ENCODE measurements around the gene BTG2.
"Not testable (repeated sequence)": the region's sequence is repeated elsewhere in the genome, so short reads cannot be mapped to it uniquely, and the experiment has no call there.

BTG2 gene

GRCh38 chr1:203302456-203302855 is 2.9 kb upstream of the BTG2 start:
- no peak overlapping the region for H3K9ac ChIP-seq (ENCODE audit: low read length)
- H3K27me3 ChIP-seq (ENCODE audit: control insufficient read depth, insufficient read depth, low read length) = no peaks in the 10 kb centered on the region
- no peak overlapping the region for H3K4me3 ChIP-seq (ENCODE audit: low read length)
- peaks cover 20% of the 10 kb centered on the region for H3K4me1 ChIP-seq (ENCODE audit: control insufficient read depth, insufficient read depth, low read length)
- H3K9me3 ChIP-seq (ENCODE audit: control insufficient read depth, low read length) = no peaks in the 10 kb centered on the region
- H3K36me3 ChIP-seq (ENCODE audit: control insufficient read depth, insufficient read depth, low read length) = peaks cover 13% of the 10 kb centered on the region

GRCh38 chr1:203302894-203303293 is 2.4 kb upstream of the BTG2 start:
- H3K9me3 ChIP-seq (ENCODE audit: control insufficient read depth, low read length) = no peaks in the 10 kb centered on the region
- peaks cover 24% of the 10 kb centered on the region for H3K4me1 ChIP-seq (ENCODE audit: control insufficient read depth, insufficient read depth, low read length)
- H3K27me3 ChIP-seq (ENCODE audit: control insufficient read depth, insufficient read depth, low read length) = no peaks in the 10 kb centered on the region
- H3K4me3 ChIP-seq (ENCODE audit: low read length) = no peak overlapping the region
- peaks cover 16% of the 10 kb centered on the region for H3K36me3 ChIP-seq (ENCODE audit: control insufficient read depth, insufficient read depth, low read length)
- H3K9ac ChIP-seq (ENCODE audit: low read length) = no peak overlapping the region

GRCh38 chr1:203304391-203304918 is 864 bp upstream of the BTG2 start:
- no peaks in the 10 kb centered on the region for H3K9me3 ChIP-seq (ENCODE audit: control insufficient read depth, low read length)
- H3K9ac ChIP-seq (ENCODE audit: low read length) = peak overlapping the region; percentile 96
- H3K4me3 ChIP-seq (ENCODE audit: low read length) = peak overlapping the region; percentile 57
- H3K36me3 ChIP-seq (ENCODE audit: control insufficient read depth, insufficient read depth, low read length) = peaks cover 30% of the 10 kb centered on the region
- H3K4me1 ChIP-seq (ENCODE audit: control insufficient read depth, insufficient read depth, low read length) = peaks cover 32% of the 10 kb centered on the region
- H3K27me3 ChIP-seq (ENCODE audit: control insufficient read depth, insufficient read depth, low read length) = no peaks in the 10 kb centered on the region

GRCh38 chr1:203305809-203306088 is 430 bp downstream of the BTG2 start:
- Histone ChIP-seq H3K27me3 (ENCODE audit: control insufficient read depth, insufficient read depth, low read length) (no peaks in the 10 kb centered on the region), H3K9ac (ENCODE audit: low read length) (peak overlapping the region; percentile 100), H3K36me3 (ENCODE audit: control insufficient read depth, insufficient read depth, low read length) (peaks cover 30% of the 10 kb centered on the region), H3K4me3 (ENCODE audit: low read length) (peak overlapping the region; percentile 96), H3K9me3 (ENCODE audit: control insufficient read depth, low read length) (no peaks in the 10 kb centered on the region), H3K4me1 (ENCODE audit: control insufficient read depth, insufficient read depth, low read length) (peaks cover 39% of the 10 kb centered on the region)

GRCh38 chr1:203306089-203306964 is 1.0 kb downstream of the BTG2 start:
- Histone ChIP-seq H3K36me3 (ENCODE audit: control insufficient read depth, insufficient read depth, low read length) (peaks cover 30% of the 10 kb centered on the region), H3K4me3 (ENCODE audit: low read length) (peak overlapping the region; percentile 96), H3K9ac (ENCODE audit: low read length) (peak overlapping the region; percentile 100), H3K9me3 (ENCODE audit: control insufficient read depth, low read length) (no peaks in the 10 kb centered on the region), H3K27me3 (ENCODE audit: control insufficient read depth, insufficient read depth, low read length) (no peaks in the 10 kb centered on the region), H3K4me1 (ENCODE audit: control insufficient read depth, insufficient read depth, low read length) (peaks cover 42% of the 10 kb centered on the region)

GRCh38 chr1:203306965-203307541 is 1.7 kb downstream of the BTG2 start:
- peak overlapping the region; percentile 96 for H3K4me3 ChIP-seq (ENCODE audit: low read length)
- H3K4me1 ChIP-seq (ENCODE audit: control insufficient read depth, insufficient read depth, low read length) = peaks cover 47% of the 10 kb centered on the region

GRCh38 chr1:203307641-203308126 is 2.4 kb downstream of the BTG2 start:
- Histone ChIP-seq H3K9ac (ENCODE audit: low read length) (peak overlapping the region; percentile 100), H3K4me3 (ENCODE audit: low read length) (peak overlapping the region; percentile 57), H3K4me1 (ENCODE audit: control insufficient read depth, insufficient read depth, low read length) (peaks cover 47% of the 10 kb centered on the region)

More at GRCh38 chr1:203306965-203307541, 1.7 kb downstream of the BTG2 start:
- Histone ChIP-seq H3K9ac (ENCODE audit: low read length) (peak overlapping the region; percentile 100), H3K36me3 (ENCODE audit: control insufficient read depth, insufficient read depth, low read length) (peaks cover 30% of the 10 kb centered on the region), H3K27me3 (ENCODE audit: control insufficient read depth, insufficient read depth, low read length) (no peaks in the 10 kb centered on the region), H3K9me3 (ENCODE audit: control insufficient read depth, low read length) (no peaks in the 10 kb centered on the region)

GRCh38 chr1:203308328-203308922 is 3.1 kb downstream of the BTG2 start:
- Histone ChIP-seq H3K9ac (ENCODE audit: low read length) (peak overlapping the region; percentile 100), H3K9me3 (ENCODE audit: control insufficient read depth, low read length) (no peaks in the 10 kb centered on the region), H3K36me3 (ENCODE audit: control insufficient read depth, insufficient read depth, low read length) (peaks cover 30% of the 10 kb centered on the region), H3K4me1 (ENCODE audit: control insufficient read depth, insufficient read depth, low read length) (peaks cover 47% of the 10 kb centered on the region), H3K4me3 (ENCODE audit: low read length) (peak overlapping the region; percentile 57), H3K27me3 (ENCODE audit: control insufficient read depth, insufficient read depth, low read length) (no peaks in the 10 kb centered on the region)

More at GRCh38 chr1:203307641-203308126, 2.4 kb downstream of the BTG2 start:
- Histone ChIP-seq H3K27me3 (ENCODE audit: control insufficient read depth, insufficient read depth, low read length) (no peaks in the 10 kb centered on the region), H3K9me3 (ENCODE audit: control insufficient read depth, low read length) (no peaks in the 10 kb centered on the region), H3K36me3 (ENCODE audit: control insufficient read depth, insufficient read depth, low read length) (peaks cover 30% of the 10 kb centered on the region)

GRCh38 chr1:203308923-203309331 is 3.6 kb downstream of the BTG2 start:
- H3K9ac ChIP-seq (ENCODE audit: low read length) = peak overlapping the region; percentile 1

GRCh38 chr1:203311368-203312301 is 6.3 kb downstream of the BTG2 start:
- Histone ChIP-seq H3K4me1 (ENCODE audit: control insufficient read depth, insufficient read depth, low read length) (peaks cover 46% of the 10 kb centered on the region), H3K27me3 (ENCODE audit: control insufficient read depth, insufficient read depth, low read length) (no peaks in the 10 kb centered on the region), H3K9ac (ENCODE audit: low read length) (no peak overlapping the region), H3K36me3 (ENCODE audit: control insufficient read depth, insufficient read depth, low read length) (peaks cover 22% of the 10 kb centered on the region), H3K4me3 (ENCODE audit: low read length) (no peak overlapping the region), H3K9me3 (ENCODE audit: control insufficient read depth, low read length) (no peaks in the 10 kb centered on the region)

More at GRCh38 chr1:203308923-203309331, 3.6 kb downstream of the BTG2 start:
- no peaks in the 10 kb centered on the region for H3K9me3 ChIP-seq (ENCODE audit: control insufficient read depth, low read length)
- peak overlapping the region; percentile 57 for H3K4me3 ChIP-seq (ENCODE audit: low read length)
- no peaks in the 10 kb centered on the region for H3K27me3 ChIP-seq (ENCODE audit: control insufficient read depth, insufficient read depth, low read length)
- H3K4me1 ChIP-seq (ENCODE audit: control insufficient read depth, insufficient read depth, low read length) = peaks cover 45% of the 10 kb centered on the region
- H3K36me3 ChIP-seq (ENCODE audit: control insufficient read depth, insufficient read depth, low read length) = peaks cover 30% of the 10 kb centered on the region

- H3K9me3 ChIP-seq (ENCODE audit: control insufficient read depth, low read length); H3K4me3 ChIP-seq (ENCODE audit: low read length); H3K27me3 ChIP-seq (ENCODE audit: control insufficient read depth, insufficient read depth, low read length); H3K36me3 ChIP-seq (ENCODE audit: control insufficient read depth, insufficient read depth, low read length); H3K9ac ChIP-seq (ENCODE audit: low read length): not testable (repeated sequence)
- peaks cover 46% of the 10 kb centered on the region for H3K4me1 ChIP-seq (ENCODE audit: control insufficient read depth, insufficient read depth, low read length)
These were observed 8.9 kb downstream of the BTG2 start for GRCh38 chr1:203314025-203314759.
